Measurements from ENCODE around the gene FRMPD4. TPM values are rescaled to one million over a fixed set of nuclear protein-coding genes. Genes with fewer than 3 reads are reported as not detected.
A peak's percentile ranks its signal among the peaks of the same experiment; 100 is the strongest.
"Not testable (repeated sequence)": the region's sequence is repeated elsewhere in the genome, so short reads cannot be mapped to it uniquely, and the experiment has no call there.

Gene FRMPD4
- polyA plus RNA-seq, 1 donor, result 0.18 TPM

- DNase-seq, result not testable (repeated sequence)
These were observed 404.0 kb downstream of the FRMPD4 start for GRCh38 chrX:12542251-12542650.

DNA sequence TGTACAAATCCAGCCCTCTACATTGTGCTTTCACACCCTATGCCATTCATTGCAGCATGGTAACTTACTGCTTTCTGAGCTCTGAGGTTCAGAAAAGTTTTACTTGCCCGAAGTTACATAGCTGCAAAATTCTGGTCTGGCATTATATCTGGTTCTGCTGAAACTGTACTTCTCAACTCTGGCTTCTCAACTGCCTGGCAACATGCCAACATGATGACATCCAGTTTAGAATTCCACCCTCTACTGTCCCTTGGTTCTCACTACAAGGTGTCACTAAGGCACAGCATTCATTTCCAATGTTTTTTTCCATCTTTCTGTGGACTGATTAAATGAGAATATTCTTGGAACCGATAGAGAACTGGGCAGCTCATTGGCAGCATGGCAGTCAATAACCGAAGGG is 410.1 kb downstream of the FRMPD4 start:
- DNase-seq, result no peak

DNA sequence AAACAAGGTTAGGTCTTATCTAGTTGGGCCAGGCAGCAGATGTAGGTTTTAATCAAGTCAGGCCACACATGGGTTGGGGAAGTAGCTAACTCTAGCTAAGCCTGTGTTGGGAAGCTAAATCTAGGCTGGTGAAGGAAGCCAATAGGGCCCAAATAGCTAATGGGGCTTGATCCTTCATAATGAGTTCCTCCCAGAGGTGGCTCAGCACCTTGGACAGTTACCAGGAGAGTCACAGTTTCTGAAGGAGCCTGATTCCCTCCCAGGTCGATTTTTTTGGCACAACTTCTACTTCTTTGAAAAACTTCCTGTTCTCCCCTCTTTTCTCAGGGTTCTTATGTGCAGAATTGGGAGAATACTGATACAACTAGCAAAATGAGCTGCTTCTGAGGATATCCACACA is 410.5 kb downstream of the FRMPD4 start:
- DNase-seq, result peak; percentile 34

- no peak for DNase-seq
These were observed 415.9 kb downstream of the FRMPD4 start for GRCh38 chrX:12554206-12554605.

DNA sequence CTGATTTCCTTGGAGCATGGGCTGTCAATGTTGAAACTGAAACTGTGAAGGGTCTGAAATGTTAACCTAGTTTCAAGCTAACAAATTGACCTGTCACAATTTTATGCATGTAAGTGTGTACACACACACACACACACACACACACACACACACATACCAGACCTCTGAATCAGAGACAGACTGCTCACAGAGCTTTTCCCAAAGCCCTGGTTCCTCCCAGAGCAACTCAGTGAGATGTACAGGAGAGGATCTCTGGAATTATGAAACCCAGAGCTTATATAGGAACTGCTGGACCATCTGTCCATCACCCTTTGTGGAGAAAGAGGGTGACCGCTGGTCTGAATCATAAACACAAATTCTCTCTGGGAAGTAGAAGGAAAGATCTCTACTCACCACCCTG is 424.8 kb downstream of the FRMPD4 start:
- no peak for DNase-seq

DNA sequence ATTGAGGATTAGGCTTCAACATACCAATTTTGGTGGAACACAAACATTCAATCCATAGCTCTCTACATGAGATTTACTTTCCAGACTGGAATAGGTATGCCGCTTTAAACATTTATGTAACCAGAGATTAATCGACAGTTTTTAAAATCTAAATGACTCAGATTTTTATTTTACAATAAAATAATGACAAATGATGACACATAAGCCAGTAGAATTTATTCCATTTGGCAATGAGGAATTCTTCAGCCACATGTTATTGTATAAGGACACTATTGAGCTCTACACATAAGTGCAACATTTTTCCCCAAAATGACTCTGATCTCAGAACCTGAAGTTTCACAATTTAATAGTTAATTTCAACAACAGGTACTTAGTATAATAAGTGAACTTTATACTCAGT is 425.9 kb downstream of the FRMPD4 start:
- DNase-seq, result no peak

DNA sequence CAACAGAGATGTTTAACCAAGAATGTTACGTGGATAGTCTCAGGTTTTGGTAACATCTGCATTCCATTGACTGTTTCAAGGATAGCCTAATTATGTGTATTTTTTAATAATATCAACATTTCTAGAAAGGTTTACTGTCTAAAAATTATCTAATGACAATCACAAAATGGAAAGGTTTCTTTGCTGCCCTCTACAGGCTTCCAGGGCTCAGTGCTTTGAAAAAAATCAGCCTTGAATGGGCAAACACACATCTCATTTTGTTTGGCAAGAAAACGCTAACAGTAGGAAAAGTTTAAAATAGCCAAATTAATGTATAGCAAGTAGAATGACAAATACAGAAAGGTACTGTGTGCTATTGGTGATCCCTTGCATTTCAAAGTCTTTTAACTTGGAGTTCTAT is 429.6 kb downstream of the FRMPD4 start:
- no peak for DNase-seq

DNA sequence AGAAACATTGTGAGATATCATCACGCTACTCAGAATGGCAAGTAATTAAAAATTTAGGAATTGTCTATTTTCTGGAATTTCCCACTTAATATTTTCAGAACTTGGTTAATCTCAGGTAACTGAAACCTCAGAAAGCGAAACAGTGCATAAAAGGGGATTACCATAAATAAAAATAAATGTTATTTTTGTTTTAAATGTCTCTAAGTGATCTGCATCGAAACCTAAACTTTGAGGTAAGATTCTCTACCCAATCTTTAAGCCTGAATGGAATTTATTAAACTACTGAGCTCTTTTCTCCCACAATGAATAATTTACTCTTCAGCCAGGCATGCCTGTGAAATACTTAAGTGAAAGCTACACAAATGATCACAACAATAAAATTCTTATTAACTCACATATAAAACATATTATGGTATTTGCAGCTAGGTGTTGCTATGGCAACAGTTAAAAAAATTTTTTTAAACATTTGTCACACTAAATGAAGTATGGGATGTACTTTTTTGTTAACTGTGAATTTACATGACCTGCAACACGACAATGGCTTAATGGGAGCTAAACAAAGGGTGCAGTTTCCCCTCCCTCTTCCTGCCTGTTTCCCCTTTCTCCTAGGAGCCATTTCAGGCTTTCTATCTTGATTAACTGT is 432.7 kb downstream of the FRMPD4 start:
- no peak for DNase-seq

DNA sequence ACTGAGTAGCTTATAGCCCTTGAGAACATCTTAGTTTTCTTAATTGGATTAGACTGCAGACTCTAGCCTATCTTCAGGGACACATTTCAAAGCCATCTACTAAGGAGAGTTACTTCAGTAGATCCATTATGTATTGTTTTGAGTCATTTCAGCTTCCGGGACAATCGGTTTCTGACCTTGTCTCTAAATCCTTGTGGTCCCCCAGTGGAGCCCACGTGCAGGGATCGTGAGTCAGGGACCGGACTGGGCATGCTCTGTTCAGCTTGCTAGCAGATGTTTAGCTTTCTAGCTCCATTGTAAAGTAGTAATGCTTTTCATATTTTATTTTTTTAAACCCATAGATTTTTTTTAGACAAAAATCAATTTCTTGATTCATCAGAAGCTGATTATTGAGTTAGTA is 441.0 kb downstream of the FRMPD4 start:
- DNase-seq, result no peak

GRCh38 chrX:12580548-12580947 is 442.3 kb downstream of the FRMPD4 start:
- DNase-seq, result no peak

DNA sequence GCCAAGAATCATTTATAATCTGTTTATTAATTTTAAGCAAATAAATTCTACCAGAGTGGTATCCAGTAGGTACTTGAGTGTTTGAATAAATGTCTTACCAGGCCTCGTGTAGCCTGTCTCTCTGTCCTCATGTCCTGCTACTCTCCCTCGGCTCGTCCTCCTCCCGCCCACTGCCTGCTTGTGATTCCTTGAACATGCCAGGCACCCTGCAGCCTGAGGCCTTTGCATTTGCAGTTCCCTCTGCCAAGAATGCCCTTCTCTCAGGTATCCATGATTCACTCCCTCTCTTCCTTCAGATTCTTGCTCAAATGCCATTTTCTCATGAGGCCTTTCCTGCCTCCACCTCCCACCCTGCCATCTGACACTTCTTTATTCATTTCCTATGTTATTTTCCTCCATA is 443.3 kb downstream of the FRMPD4 start:
- DNase-seq, result no peak

GRCh38 chrX:12582649-12583048 is 444.4 kb downstream of the FRMPD4 start:
- DNase-seq, result no peak

- DNase-seq, result no peak
These were observed 445.3 kb downstream of the FRMPD4 start for GRCh38 chrX:12583543-12583942.

DNA sequence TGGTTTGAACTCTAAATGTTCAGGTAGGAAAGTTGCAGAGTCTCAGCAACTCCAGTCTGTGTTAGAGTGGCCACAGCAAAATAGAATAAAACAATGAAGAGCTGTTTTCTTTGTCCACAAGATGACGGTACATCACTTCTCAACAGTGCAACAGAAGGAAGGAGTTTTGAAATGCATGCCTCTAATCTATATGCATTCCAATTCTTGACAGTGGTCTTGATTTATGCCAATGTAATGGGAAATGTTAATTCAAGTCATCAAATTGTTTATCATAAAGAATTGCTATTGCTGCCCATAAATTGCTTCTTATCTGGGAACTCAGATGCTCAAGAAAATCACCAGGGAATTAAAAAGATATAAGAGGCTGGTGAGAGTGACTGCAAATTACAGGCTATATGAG is 457.4 kb downstream of the FRMPD4 start:
- DNase-seq, result no peak

- DNase-seq, result no peak
These were observed 471.8 kb downstream of the FRMPD4 start for GRCh38 chrX:12610079-12610478.

DNA sequence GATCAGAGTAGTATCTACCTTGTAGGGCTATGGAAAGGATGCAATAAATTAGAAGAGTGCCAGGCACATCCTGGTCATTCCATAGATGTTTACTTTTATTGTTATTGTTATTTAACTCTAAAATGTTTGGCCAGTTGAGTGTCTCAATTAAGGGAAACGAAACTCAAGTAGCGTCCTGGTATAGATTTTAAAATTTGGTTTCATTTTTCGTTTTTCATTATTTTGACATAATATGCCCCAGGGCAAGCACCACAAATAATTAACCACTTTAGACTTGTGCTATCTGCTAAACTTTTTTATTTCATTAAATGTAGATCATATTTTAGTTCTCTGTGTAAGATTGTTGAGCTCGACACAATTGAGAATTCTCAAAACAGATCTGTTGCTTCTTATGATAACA is 473.2 kb downstream of the FRMPD4 start:
- DNase-seq, result no peak

- DNase-seq, result no peak
These were observed 476.0 kb downstream of the FRMPD4 start for GRCh38 chrX:12614266-12614665.

DNA sequence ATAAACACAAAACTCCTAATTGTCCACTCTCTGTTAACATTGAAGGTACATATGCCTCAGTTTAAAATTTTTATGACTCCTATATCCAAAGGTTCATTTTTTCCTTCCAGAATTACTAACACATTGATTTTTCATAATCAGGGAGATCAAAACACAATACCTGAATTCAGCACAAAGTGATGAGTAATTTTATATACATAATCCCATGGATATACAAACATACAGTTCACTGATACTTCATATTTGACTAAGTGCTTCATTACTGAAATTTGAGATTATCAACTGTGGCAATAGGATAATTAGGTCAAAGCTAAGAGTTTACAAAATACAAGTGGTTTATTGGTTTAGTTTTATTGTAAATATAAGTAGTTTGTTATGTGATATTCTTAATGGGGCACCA is 476.8 kb downstream of the FRMPD4 start:
- DNase-seq, result no peak

- DNase-seq, result no peak
These were observed 479.0 kb downstream of the FRMPD4 start for GRCh38 chrX:12617241-12617640.

DNA sequence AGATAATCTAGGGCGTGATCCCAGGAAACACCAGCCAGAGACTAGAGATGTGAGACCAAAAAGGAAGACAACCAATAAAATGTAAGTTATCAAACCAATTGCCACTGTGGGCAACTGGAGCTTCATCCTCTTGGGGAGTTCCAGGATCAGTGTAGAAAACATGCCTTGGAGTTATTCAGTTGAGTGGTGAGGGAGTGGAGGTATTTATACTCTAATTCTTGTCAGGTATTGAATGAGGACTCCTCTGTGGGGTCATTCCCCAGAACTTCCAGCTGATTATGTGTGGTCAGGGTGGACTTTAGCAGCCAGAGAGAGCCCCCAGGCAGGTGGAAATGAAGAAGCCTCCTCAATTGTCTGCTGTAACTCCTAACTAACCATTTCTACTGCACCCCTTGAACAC is 509.0 kb downstream of the FRMPD4 start:
- no peak for DNase-seq

GRCh38 chrX:12648995-12649394 is 510.7 kb downstream of the FRMPD4 start:
- DNase-seq, result no peak

GRCh38 chrX:12657433-12657832 is 519.2 kb downstream of the FRMPD4 start:
- DNase-seq, result no peak

DNA sequence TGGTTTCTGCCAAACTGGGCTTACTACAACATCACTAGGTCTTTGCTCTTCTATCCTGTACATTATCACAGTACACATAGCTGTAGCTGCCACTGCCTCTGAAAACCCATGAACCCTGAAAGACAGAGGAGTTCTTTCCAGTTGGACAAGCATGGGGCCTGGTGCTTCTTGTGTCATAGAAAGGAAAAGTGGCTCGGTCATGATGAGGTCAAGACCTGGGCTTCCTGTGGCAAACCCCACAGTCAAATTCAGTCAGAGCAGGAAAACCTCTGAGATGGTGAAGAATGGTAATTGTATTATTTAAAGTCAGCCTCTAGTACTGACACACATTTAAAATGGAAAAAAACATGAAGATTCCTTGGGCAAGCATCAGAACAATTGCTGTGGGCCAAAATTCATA is 519.6 kb downstream of the FRMPD4 start:
- no peak for DNase-seq

DNA sequence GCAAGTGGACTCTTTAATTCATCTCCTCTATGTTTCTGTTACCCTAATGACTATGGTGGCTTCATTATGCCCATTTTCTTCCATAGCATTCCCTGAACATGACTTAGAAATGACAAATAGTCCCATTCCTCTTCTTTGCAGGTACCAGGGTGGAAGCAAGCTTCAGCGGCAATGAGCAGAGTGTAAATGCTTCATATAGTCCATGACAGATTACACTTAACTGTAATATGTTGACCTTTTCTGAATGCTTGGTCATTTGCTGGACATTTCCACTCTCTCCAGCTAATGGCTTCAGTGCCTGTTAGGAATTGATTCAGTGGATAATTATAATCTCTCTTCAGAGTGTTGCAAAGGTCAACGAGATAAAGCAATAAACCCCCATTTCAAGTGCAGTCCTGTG is 523.2 kb downstream of the FRMPD4 start:
- DNase-seq, result no peak
